GM21515 (cell line): Measurements from ENCODE around the gene PALM.
A peak's percentile ranks its signal among the peaks of the same experiment; 100 is the strongest.
"Not testable (repeated sequence)": the region's sequence is repeated elsewhere in the genome, so short reads cannot be mapped to it uniquely, and the experiment has no call there.

Experiments
- ATAC-seq: cut with Tn5 transposase; IDR thresholded peaks from one replicate; pipeline ENCODE4 v1.9.1; 2021; ENCODE audit not compliant: unreplicated experiment

The PALM gene

GRCh38 chr19:678791-679388, 29.8 kb upstream of the PALM start:
- ATAC-seq, result no peak

- ATAC-seq, result peak; percentile 12
Measured at GRCh38 chr19:679418-680286, 29.1 kb upstream of the PALM start.

GRCh38 chr19:680287-681028, 28.3 kb upstream of the PALM start:
- peak; percentile 60 for ATAC-seq

- ATAC-seq, result no peak
Measured at GRCh38 chr19:681029-682019, 27.4 kb upstream of the PALM start.

GRCh38 chr19:682678-683320, 25.9 kb upstream of the PALM start:
- no peak for ATAC-seq

- ATAC-seq, result no peak
Measured at GRCh38 chr19:685454-685931, 23.2 kb upstream of the PALM start.

- no peak for ATAC-seq
Measured at GRCh38 chr19:686589-687297, 22.0 kb upstream of the PALM start.

GRCh38 chr19:687569-688166, 21.1 kb upstream of the PALM start:
- no peak for ATAC-seq

- no peak for ATAC-seq
Measured at GRCh38 chr19:688214-688613, 20.5 kb upstream of the PALM start.

GRCh38 chr19:688992-689391, 19.7 kb upstream of the PALM start:
- no peak for ATAC-seq

GRCh38 chr19:690203-690602, 18.5 kb upstream of the PALM start:
- ATAC-seq, result no peak

GRCh38 chr19:694481-695351, 14.0 kb upstream of the PALM start:
- ATAC-seq, result no peak

GRCh38 chr19:695352-695949, 13.3 kb upstream of the PALM start, which contains the start of gene PRSS57:
TSS of gene PRSS57 (minus strand) at chr19:695452. CDS start at chr19:695430, 22 bp downstream.
- no peak for ATAC-seq

GRCh38 chr19:698529-698928, 10.2 kb upstream of the PALM start:
- not testable (repeated sequence) for ATAC-seq

GRCh38 chr19:699885-700284, 8.8 kb upstream of the PALM start:
- ATAC-seq, result not testable (repeated sequence)

GRCh38 chr19:702847-703246, 5.9 kb upstream of the PALM start:
- ATAC-seq, result not testable (repeated sequence)

GRCh38 chr19:703329-703650, 5.4 kb upstream of the PALM start:
- ATAC-seq, result no peak
